ENCODE measurements around the gene ACOT8.

- TF ChIP-seq POLR2A (IDR thresholded peaks at IDR 0.05) (no peak), CTCF (IDR thresholded peaks at IDR 0.05 in 4 of 5, conservative IDR thresholded peaks at IDR 0.05 in 1 of 5) (no peak)
Observed at GRCh38 chr20:45841407-45842129, 15.6 kb downstream of the ACOT8 start.
